ENCODE measurements around the gene ST7L. TPM values are rescaled to one million over a fixed set of nuclear protein-coding genes. Genes with fewer than 3 reads are reported as not detected.
"Not testable (repeated sequence)": the region's sequence is repeated elsewhere in the genome, so short reads cannot be mapped to it uniquely, and the experiment has no call there.

The ST7L gene
- total RNA-seq, 1 donor from 2014 or later, result 16.7 TPM

DNA sequence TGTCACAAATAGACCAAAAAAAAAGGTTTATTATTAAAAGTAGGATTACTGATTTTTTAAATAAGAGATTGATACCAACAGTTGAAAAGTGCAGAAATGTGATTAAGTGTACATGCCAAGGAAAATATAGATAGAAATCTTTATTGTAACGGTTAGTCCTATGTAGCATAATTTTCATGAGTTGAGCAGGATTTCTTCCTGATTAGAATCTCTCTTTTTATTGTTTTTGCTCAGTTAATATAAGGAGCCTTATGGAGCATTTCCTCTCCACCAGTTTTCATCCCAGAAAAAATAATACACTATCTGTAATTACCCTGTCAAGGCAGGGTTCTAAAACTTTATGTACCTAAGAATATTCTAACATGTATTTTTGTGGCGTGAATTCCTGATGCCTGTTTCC lies 24.1 kb upstream of the ST7L start:
- Histone ChIP-seq H3K27ac (no peak overlapping the region), H3K9me3 (no peaks in the 10 kb centered on the region), H3K27me3 (no peaks in the 10 kb centered on the region), H3K36me3 (peaks cover 0 to 19% of the 10 kb centered on the region in 2 donors), H3K4me3 (no peak overlapping the region), H3K4me1 (peaks cover 28% of the 10 kb centered on the region)
- TF ChIP-seq POLR2A (IDR thresholded peaks at IDR 0.05) (no peak), POLR2AphosphoS5 (IDR thresholded peaks at IDR 0.05; ENCODE audit: insufficient read depth in 1 of 2, low read depth in 1 of 2) (no peak)
- DNase-seq (ENCODE audit: extremely low spot score in 2 of 2), result no peak
- intact Hi-C loops (cut with DNase I), result no loop called here

DNA sequence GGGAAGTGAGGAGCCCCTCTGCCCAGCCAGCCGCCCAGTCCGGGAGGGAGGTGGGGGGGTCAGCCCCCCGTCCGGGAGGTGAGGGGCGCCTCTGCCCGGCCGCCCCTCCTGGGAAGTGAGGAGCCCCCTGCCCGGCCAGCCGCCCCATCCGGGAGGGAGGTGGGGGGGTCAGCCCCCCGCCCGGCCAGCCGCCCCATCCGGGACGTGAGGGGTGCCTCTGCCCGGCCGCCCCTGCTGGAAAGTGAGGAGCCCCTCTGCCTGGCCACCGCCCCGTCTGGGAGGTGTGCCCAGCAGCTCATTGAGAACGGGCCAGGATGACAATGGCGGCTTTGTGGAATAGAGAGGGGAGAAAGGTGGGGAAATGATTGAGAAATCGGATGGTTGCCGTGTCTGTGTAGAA lies 21.5 kb upstream of the ST7L start:
- DNase-seq (ENCODE audit: extremely low spot score in 2 of 2); intact Hi-C loops (cut with DNase I); H3K9me3 ChIP-seq; H3K4me3 ChIP-seq; H3K27ac ChIP-seq; H3K27me3 ChIP-seq: not testable (repeated sequence)
- H3K36me3 ChIP-seq, result peaks cover 0 to 11% of the 10 kb centered on the region in 2 donors
- H3K4me1 ChIP-seq, result peaks cover 54% of the 10 kb centered on the region

DNA sequence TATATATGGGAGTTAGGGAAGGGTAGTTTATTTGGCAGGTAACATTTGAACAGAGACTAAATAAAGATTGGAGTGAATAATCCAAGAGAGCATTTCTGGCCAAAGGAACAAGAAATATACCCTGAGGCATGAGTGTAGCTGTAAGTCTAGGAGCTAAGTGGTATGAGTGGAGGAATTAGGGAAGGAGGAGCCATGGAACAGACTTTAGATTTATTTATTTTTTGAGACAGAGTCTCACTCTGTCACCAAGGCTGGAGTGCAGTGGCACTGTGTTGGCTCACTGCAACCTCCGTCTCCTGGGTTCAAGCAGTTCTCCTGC lies 19.1 kb upstream of the ST7L start:
- no peaks in the 10 kb centered on the region for H3K9me3 ChIP-seq
- no peak for DNase-seq (ENCODE audit: extremely low spot score in 2 of 2)

DNA sequence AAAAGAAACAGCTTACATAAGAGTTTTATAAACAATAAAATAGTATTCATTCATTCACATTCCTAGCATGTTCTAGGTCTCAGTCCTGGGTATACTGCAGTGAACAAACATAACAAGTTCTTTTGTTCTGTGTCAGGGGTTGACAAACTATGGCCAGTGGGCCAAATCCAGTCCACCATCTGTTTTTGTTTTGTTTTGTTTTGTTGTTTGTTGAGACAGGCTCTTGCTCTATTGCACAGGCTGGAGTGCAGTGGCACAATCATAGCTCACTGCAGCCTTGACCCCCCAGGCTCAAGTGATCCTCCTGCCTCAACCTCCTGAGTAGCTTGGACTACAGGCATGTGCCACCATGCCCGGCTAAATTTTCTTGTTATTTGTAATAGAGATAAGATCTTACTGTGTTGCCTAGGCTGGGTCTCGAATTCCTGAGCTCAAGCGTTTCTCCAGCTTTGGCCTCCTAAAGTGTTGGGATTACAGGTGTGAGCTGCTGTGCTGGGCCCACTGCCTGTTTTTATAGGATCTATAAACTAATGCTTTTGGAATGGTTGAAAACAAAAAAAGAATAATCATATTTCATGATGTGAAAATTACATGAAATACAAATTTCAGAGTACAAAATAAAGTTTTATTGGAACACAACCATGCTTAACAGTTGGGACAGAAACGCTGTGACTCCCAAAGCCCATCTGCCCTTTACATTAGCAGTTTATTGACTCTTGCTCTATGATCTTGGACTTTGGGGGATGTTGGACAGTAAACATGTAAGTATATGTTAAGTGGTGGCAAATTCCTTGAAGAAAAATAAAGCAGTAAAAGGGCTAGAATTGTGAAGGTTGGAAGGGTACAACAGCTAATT lies 18.5 kb upstream of the ST7L start:
- Histone ChIP-seq H3K36me3 (no peaks in the 10 kb centered on the region), H3K27me3 (no peaks in the 10 kb centered on the region), H3K27ac (no peak overlapping the region), H3K4me1 (peaks cover 49% of the 10 kb centered on the region), H3K9me3 (no peaks in the 10 kb centered on the region), H3K4me3 (no peak overlapping the region)
- DNase-seq (ENCODE audit: extremely low spot score in 2 of 2), result no peak
- TF ChIP-seq POLR2A (IDR thresholded peaks at IDR 0.05) (no peak), POLR2AphosphoS5 (IDR thresholded peaks at IDR 0.05; ENCODE audit: insufficient read depth in 1 of 2, low read depth in 1 of 2) (no peak)
- TF ChIP-seq, protein P1, sequence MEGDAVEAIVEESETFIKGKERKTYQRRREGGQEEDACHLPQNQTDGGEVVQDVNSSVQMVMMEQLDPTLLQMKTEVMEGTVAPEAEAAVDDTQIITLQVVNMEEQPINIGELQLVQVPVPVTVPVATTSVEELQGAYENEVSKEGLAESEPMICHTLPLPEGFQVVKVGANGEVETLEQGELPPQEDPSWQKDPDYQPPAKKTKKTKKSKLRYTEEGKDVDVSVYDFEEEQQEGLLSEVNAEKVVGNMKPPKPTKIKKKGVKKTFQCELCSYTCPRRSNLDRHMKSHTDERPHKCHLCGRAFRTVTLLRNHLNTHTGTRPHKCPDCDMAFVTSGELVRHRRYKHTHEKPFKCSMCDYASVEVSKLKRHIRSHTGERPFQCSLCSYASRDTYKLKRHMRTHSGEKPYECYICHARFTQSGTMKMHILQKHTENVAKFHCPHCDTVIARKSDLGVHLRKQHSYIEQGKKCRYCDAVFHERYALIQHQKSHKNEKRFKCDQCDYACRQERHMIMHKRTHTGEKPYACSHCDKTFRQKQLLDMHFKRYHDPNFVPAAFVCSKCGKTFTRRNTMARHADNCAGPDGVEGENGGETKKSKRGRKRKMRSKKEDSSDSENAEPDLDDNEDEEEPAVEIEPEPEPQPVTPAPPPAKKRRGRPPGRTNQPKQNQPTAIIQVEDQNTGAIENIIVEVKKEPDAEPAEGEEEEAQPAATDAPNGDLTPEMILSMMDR (IDR thresholded peaks at IDR 0.05), result no peak
- intact Hi-C loops (cut with DNase I), result no loop called here

More for the DNA sequence above, 19.1 kb upstream of the ST7L start:
- Histone ChIP-seq H3K27ac (no peak overlapping the region), H3K4me3 (no peak overlapping the region), H3K36me3 (no peaks in the 10 kb centered on the region), H3K4me1 (peaks cover 48% of the 10 kb centered on the region), H3K27me3 (no peaks in the 10 kb centered on the region)
- no peak for TF ChIP-seq POLR2AphosphoS5 (IDR thresholded peaks at IDR 0.05; ENCODE audit: insufficient read depth in 1 of 2, low read depth in 1 of 2)
- intact Hi-C loops (cut with DNase I), result no loop called here

DNA sequence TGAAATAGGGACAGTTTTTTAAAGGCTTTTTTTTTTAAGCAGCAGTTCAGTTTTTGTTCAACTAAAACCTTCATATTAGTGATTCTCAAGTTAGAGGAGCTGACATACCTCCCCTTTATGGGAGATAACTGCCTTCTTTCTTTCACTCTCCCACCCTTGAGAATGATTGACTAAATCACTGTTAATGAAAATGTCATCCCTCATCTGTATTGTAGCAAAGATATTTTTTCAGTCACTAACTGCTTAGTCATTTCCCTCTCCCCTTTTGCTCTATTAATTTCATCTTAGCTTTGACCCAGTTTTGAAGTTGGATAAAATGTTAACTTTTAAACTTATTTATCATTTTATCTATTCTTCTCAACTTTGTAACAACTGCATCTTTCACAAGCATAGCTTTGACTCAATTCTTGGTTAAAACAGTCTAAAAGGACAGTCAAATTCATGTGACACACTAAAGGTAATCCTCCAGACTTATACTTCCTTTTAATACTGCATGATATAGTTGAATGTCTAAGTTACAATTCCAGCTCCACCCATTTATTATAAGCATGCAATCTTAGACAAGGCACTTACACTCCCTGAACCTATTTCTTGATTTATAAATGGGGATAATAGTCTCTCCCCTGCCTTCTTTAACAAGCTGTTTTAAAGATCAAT lies 17.8 kb upstream of the ST7L start:
- peaks cover 56% of the 10 kb centered on the region for H3K4me1 ChIP-seq

DNA sequence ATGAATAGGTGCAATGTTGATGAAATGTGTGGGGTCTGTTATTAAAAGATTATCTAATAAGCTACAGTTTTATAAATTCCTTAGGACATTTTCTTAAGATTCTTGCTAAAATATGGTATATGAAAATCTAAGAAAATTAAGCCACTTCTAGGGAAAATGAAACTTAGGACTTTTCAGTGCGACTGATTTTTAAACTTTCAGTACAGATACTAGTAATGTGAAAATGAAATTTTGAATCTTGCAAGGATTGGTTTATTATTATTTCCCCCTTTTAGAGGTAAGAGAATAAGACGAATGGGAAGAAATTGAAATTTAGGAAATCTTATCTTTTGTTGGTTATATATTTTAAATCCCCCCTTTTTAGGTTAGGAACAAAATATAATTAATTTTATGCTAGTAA lies 17.1 kb upstream of the ST7L start:
- Histone ChIP-seq H3K4me1 (peaks cover 57% of the 10 kb centered on the region), H3K27me3 (no peaks in the 10 kb centered on the region), H3K36me3 (no peaks in the 10 kb centered on the region), H3K27ac (no peak overlapping the region), H3K9me3 (no peaks in the 10 kb centered on the region), H3K4me3 (no peak overlapping the region)
- TF ChIP-seq POLR2A (IDR thresholded peaks at IDR 0.05) (no peak), POLR2AphosphoS5 (IDR thresholded peaks at IDR 0.05; ENCODE audit: insufficient read depth in 1 of 2, low read depth in 1 of 2) (no peak)
- TF ChIP-seq, protein P1 (IDR thresholded peaks at IDR 0.05), result no peak
- no peak for DNase-seq (ENCODE audit: extremely low spot score in 2 of 2)
- intact Hi-C loops (cut with DNase I), result no loop called here

More for the DNA sequence above, 17.8 kb upstream of the ST7L start:
- TF ChIP-seq, protein P1 (IDR thresholded peaks at IDR 0.05), result no peak
- TF ChIP-seq POLR2AphosphoS5 (IDR thresholded peaks at IDR 0.05; ENCODE audit: insufficient read depth in 1 of 2, low read depth in 1 of 2) (no peak), POLR2A (IDR thresholded peaks at IDR 0.05) (no peak)
- intact Hi-C loops (cut with DNase I), result no loop called here
- Histone ChIP-seq H3K27me3 (no peaks in the 10 kb centered on the region), H3K27ac (no peak overlapping the region), H3K9me3 (no peaks in the 10 kb centered on the region), H3K4me3 (no peak overlapping the region), H3K36me3 (no peaks in the 10 kb centered on the region)
- no peak for DNase-seq (ENCODE audit: extremely low spot score in 2 of 2)
